Ovary (tissue), 9 donors: ENCODE results near the gene NR5A1. TPM values are rescaled to one million over a fixed set of nuclear protein-coding genes. Genes with fewer than 3 reads are reported as not detected.

Experiments used
- DNase-seq, 5 donors: peaks; one replicate each; pipeline ENCODE4 v3.0.0-alpha.2; 2019 to 2020
- H3K27ac ChIP-seq, 2 donors: fragments of 200-600 bp; one replicate each; pipeline versions ENCODE4 v1.5.1 to v1.8.0; 2019 to 2022
- H3K27me3 ChIP-seq: fragments of 200-600 bp; one replicate; pipeline ENCODE4 v1.8.0; 2022
- H3K36me3 ChIP-seq: fragments of 200-600 bp; sonication (generic); one replicate; pipeline ENCODE4 v1.5.1; 2019
- H3K4me1 ChIP-seq: one replicate; pipeline ENCODE4 v1.8.1; 2013; ENCODE audit warnings: mild to moderate bottlenecking, moderate library complexity; ENCODE audit not compliant: insufficient read depth
- H3K4me3 ChIP-seq: fragments of 200-600 bp; sonication (generic); one replicate; pipeline ENCODE4 v1.5.1; 2017
- H3K9me3 ChIP-seq, 2 donors: fragments of 200-600 bp in 1 of 2; sonication (generic) in 1 of 2; one replicate each; pipeline versions ENCODE4 v1.5.1 to v1.8.1; 2013 to 2019; ENCODE audit warnings: mild to moderate bottlenecking in 1 of 2, moderate library complexity in 1 of 2
- EP300 ChIP-seq: sonication (generic); formaldehyde crosslinking; IDR thresholded peaks from one replicate; pipeline ENCODE4 v1.6.1; 2017; ENCODE audit warnings: antibody characterized with exemption
- POLR2A ChIP-seq: fragments of 450-650 bp; IDR thresholded peaks from one replicate; pipeline ENCODE4 v1.6.1; 2017; ENCODE audit warnings: antibody characterized with exemption, mild to moderate bottlenecking, moderate library complexity
- WGBS, 3 donors: extraction: QIAGEN DNeasy Blood & Tissue Kit in 1 of 3; methylation state at CpG; one replicate each; pipeline versions ENCODE4 v1.1.5 to v1.1.7; 2013 to 2017; 5-methylcytosine and 5-hydroxymethylcytosine counted together
- intact Hi-C, 4 donors: fragments of 100-400 bp; cut with DNase I; formaldehyde crosslinking; loops; one replicate each; pipeline versions ENCODE4 v1.11.0 to v1.15.1; 2022 to 2023
- polyA plus RNA-seq, 2 donors: library from polyadenylated mRNA; stranded (reverse); fragments of 200-250 nt in 1 of 2; fragments of 350-450 nt in 1 of 2; fragmentation: Illumina TruSeq in 1 of 2; extraction: RNeasy Lipid Tissue Mini Kit (QIAGEN cat#74804) in 1 of 2; gene quantifications; one replicate each; pipeline ENCODE4 v1.2.3, GENCODE V29; 2013 to 2014
- total RNA-seq, 7 donors: library from RNA; depleted of rRNA in 2 of 7; stranded (reverse); fragments of >200 nt in 2 of 7; fragmentation: NEBNext Ultra II Directional in 3 of 7; extraction: Animal tissue kit (Norgen Biotek cat#: 25700) in 3 of 7; gene quantifications; one replicate each; pipeline versions ENCODE4 v1.1.0 to v1.2.4, GENCODE V29; 2016 to 2023
- TF ChIP-seq, protein P1 (sequence below), 3 donors: fragments of 450-650 bp in 2 of 3; fragments of 200-600 bp in 1 of 3; IDR thresholded peaks; one replicate each; pipeline versions ENCODE4 v1.5.1 to v1.8.0; 2016 to 2022; ENCODE audit warnings: antibody characterized with exemption in 3 of 3, mild to moderate bottlenecking in 1 of 3
- donor health status: DM: no; HTN: no; CAD: no; lungs with moderate emphysema.
- donor health status: DM: no; HTN: no; CAD: no.
- donor health status: Bipolar disorder and iron deficiency.
- donor health status: DM: yes; HTN: yes; CAD: no.
- donor health status: DM: no; HTN: no; CAD: no.
- donor health status: DM: yes; HTN: yes; CAD: no.

NR5A1 gene
- total and polyA plus RNA-seq, 9 donors, result 14.7 to 73.6 (median 50.2) TPM

DNA sequence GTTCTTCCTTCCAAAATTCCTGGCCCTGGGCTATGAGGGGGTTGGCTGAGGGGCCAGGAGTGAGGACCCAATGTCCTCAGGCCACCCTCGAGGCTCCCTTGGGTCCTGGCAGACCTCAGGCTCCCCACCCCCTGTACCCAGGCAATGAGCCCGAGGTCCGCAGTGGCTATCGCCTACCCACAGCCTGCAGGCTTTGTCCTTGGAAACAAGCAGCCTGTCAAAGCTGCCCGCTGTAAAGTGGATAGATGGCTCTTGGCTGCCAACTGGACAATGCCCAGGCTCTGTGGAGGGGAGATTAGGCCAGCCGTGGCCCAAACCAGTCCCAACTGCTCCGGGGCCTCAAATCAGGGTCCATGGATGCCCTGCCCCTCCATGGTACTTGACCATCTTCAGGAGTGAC lies 59.2 kb downstream of the NR5A1 start:
- no peak for DNase-seq
- TF ChIP-seq EP300, result no peak
- no peak for TF ChIP-seq POLR2A
- TF ChIP-seq, protein P1, sequence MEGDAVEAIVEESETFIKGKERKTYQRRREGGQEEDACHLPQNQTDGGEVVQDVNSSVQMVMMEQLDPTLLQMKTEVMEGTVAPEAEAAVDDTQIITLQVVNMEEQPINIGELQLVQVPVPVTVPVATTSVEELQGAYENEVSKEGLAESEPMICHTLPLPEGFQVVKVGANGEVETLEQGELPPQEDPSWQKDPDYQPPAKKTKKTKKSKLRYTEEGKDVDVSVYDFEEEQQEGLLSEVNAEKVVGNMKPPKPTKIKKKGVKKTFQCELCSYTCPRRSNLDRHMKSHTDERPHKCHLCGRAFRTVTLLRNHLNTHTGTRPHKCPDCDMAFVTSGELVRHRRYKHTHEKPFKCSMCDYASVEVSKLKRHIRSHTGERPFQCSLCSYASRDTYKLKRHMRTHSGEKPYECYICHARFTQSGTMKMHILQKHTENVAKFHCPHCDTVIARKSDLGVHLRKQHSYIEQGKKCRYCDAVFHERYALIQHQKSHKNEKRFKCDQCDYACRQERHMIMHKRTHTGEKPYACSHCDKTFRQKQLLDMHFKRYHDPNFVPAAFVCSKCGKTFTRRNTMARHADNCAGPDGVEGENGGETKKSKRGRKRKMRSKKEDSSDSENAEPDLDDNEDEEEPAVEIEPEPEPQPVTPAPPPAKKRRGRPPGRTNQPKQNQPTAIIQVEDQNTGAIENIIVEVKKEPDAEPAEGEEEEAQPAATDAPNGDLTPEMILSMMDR (IDR thresholded peaks at IDR 0.05), result no peak
- Histone ChIP-seq H3K36me3 (no peaks in the 10 kb centered on the region), H3K27me3 (no peaks in the 10 kb centered on the region), H3K4me1 (peaks cover 3% of the 10 kb centered on the region), H3K4me3 (no peak overlapping the region), H3K9me3 (no peaks in the 10 kb centered on the region), H3K27ac (no peak overlapping the region)
- intact Hi-C loops, result no loop called here
- 30 to 63% (median 45%) methylated on average over 7 of the region's 7 CpGs for WGBS, 3 donors

DNA sequence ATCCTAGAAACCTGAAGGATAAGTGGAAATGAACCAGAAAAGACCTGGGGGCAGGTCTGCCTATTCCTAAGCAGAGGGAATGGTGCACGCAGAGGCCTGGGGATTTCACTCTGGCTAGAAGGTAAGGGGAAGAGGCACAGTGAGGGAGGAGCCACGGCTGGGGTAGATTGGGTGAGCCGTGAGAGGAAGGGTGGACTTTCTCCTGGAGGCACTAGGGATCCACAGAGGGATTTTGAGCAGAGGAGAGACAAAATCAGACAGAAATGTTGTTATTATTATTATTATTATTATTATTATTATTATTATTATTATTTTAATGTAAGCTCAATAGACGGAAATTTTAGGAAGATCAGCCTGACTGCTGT lies 59.9 kb downstream of the NR5A1 start:
- intact Hi-C loops, result no loop called here
- Histone ChIP-seq H3K4me1 (peaks cover 3% of the 10 kb centered on the region), H3K27ac (no peak overlapping the region), H3K27me3 (no peaks in the 10 kb centered on the region), H3K4me3 (no peak overlapping the region), H3K9me3 (no peaks in the 10 kb centered on the region), H3K36me3 (no peaks in the 10 kb centered on the region)
- 50 to 64% (median 60%) methylated on average over 4 of the region's 4 CpGs for WGBS, 3 donors
- TF ChIP-seq, protein P1 (IDR thresholded peaks at IDR 0.05), result no peak
- no peak for DNase-seq

DNA sequence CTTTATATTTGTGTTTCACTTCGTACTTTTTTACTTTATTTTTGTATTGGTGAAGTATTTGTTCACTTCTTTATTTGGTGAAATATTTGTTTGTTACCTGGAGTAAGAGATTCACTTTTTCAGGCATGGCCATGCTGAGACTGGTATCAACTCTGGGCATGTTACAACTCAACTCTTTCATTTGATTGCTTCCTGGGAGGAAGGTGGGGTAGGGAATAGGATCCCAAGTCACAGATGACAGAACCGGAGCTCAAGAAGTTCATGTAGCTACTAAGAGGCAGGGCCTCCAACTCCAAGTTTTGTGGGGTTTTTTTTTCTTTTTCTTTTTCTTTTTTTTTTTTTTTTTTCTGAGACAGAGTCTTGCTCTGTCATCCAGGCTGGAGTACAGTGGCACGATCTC lies 63.0 kb downstream of the NR5A1 start:
- WGBS, 3 donors, result 71 to 76% (median 72%) methylated on average over 3 of the region's 3 CpGs
- TF ChIP-seq POLR2A (no peak), EP300 (no peak)
- Histone ChIP-seq H3K4me1 (no peaks in the 10 kb centered on the region), H3K4me3 (no peak overlapping the region), H3K27ac (no peak overlapping the region), H3K9me3 (peaks cover 0 to 2% of the 10 kb centered on the region in 2 donors), H3K27me3 (no peaks in the 10 kb centered on the region), H3K36me3 (no peaks in the 10 kb centered on the region)
- intact Hi-C loops, result no loop called here
- no peak for DNase-seq

DNA sequence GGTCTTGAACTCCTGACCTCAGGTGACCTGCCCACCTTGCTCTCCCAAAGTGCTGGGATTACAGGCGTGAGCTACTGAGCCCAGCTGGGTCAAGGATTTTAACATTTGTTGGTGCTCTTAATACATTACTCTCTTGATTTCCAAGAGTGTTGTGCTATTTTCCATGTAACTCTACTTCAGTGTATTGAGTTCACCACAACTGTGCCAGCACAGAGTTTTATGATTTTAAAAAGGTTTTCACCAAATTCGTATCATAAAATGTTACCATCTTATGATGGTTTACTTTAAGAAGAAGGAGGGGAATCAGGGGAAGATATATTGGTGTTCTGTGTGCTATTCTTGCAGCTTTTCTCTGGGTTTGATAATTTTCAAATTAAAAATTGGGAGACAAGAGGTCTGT lies 63.6 kb downstream of the NR5A1 start:
- DNase-seq, result no peak
- no peak for TF ChIP-seq POLR2A
- TF ChIP-seq, protein P1 (IDR thresholded peaks at IDR 0.05), result no peak
- TF ChIP-seq EP300, result no peak
- 76 to 85% (median 78%) methylated on average over 2 of the region's 2 CpGs for WGBS, 3 donors
- H3K36me3 ChIP-seq, result no peaks in the 10 kb centered on the region
- peaks cover 0 to 7% of the 10 kb centered on the region in 2 donors for H3K9me3 ChIP-seq
- H3K27ac ChIP-seq, result no peak overlapping the region
- intact Hi-C loops, result no loop called here
- no peaks in the 10 kb centered on the region for H3K27me3 ChIP-seq
- H3K4me3 ChIP-seq, result no peak overlapping the region
- H3K4me1 ChIP-seq, result no peaks in the 10 kb centered on the region

DNA sequence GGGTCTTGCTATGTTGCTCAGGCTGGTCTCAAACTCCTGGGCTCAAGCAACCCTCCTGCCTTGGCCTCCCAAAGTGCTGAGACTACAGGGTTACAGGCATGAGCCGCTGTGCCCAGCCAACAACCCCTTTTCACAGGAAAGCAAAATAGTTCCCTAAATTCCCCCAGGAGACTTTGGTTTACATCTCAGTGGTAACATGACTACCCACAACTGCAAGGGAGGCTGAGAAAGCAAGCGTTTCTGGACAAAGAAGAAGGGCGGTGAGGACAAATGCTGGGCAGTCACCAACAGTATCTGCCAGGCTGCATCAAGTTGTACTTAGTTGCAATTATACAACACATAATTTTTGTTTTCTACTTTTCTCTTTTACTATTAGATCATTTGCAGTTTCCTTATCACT lies 64.4 kb downstream of the NR5A1 start:
- intact Hi-C loops, result loop anchor here in 1 of 4 donors (1.0 kb wide), 1 partner anchor 42 kb away; no protein-coding TSS in a partner anchor
- Histone ChIP-seq H3K27ac (no peak overlapping the region), H3K4me3 (no peak overlapping the region), H3K27me3 (no peaks in the 10 kb centered on the region), H3K36me3 (no peaks in the 10 kb centered on the region), H3K4me1 (no peaks in the 10 kb centered on the region), H3K9me3 (peaks cover 0 to 7% of the 10 kb centered on the region in 2 donors)
- 58 to 70% (median 66%) methylated on average over 3 of the region's 3 CpGs for WGBS, 3 donors
- TF ChIP-seq POLR2A (no peak), EP300 (no peak)
- TF ChIP-seq, protein P1 (IDR thresholded peaks at IDR 0.05), result no peak
- DNase-seq, result no peak
